AG08395 (cell line): ENCODE data around the gene COBLL1.

ENCODE experiments used
- DNase-seq: peaks from one replicate; pipeline ENCODE4 v3.0.0; 2012; ENCODE audit warnings: mixed read lengths, low spot score

COBLL1 gene

GRCh38 chr2:164677733-164678132 lies 163.9 kb downstream of the COBLL1 start:
- DNase-seq = no peak

- no peak for DNase-seq
These were observed 164.4 kb downstream of the COBLL1 start for GRCh38 chr2:164677271-164677670.

GRCh38 chr2:164675687-164676086 lies 165.9 kb downstream of the COBLL1 start:
- no peak for DNase-seq

GRCh38 chr2:164675027-164675426 lies 166.6 kb downstream of the COBLL1 start:
- DNase-seq = no peak

- peak; percentile 46 for DNase-seq
These were observed 169.8 kb downstream of the COBLL1 start for GRCh38 chr2:164671664-164672396.

- no peak for DNase-seq
These were observed 172.3 kb downstream of the COBLL1 start for GRCh38 chr2:164669291-164669690.

- no peak for DNase-seq
These were observed 174.1 kb downstream of the COBLL1 start for GRCh38 chr2:164667566-164667965.

- no peak for DNase-seq
These were observed 177.6 kb downstream of the COBLL1 start for GRCh38 chr2:164664070-164664469.

- no peak for DNase-seq
These were observed 178.6 kb downstream of the COBLL1 start for GRCh38 chr2:164662868-164663631.

- DNase-seq = no peak
These were observed 179.6 kb downstream of the COBLL1 start for GRCh38 chr2:164662066-164662465.

- DNase-seq = no peak
These were observed 180.3 kb downstream of the COBLL1 start for GRCh38 chr2:164661349-164661748.

GRCh38 chr2:164657129-164657528 lies 184.5 kb downstream of the COBLL1 start:
- DNase-seq = peak; percentile 92

- no peak for DNase-seq
These were observed 185.9 kb downstream of the COBLL1 start for GRCh38 chr2:164655750-164656149.

- DNase-seq = no peak
These were observed 186.3 kb downstream of the COBLL1 start for GRCh38 chr2:164655336-164655735.

GRCh38 chr2:164651361-164651760 lies 190.3 kb downstream of the COBLL1 start:
- no peak for DNase-seq

GRCh38 chr2:164644036-164644700 lies 197.5 kb downstream of the COBLL1 start:
- DNase-seq = no peak

- no peak for DNase-seq
These were observed 198.6 kb downstream of the COBLL1 start for GRCh38 chr2:164642946-164643555.

GRCh38 chr2:164642268-164642667 lies 199.4 kb downstream of the COBLL1 start:
- no peak for DNase-seq
